ENCODE data around the gene MTARC2. TPM values are rescaled to one million over a fixed set of nuclear protein-coding genes. Genes with fewer than 3 reads are reported as not detected.

The MTARC2 gene
- 25.6 and 27.9 TPM in 2 replicates for total RNA-seq
- long read RNA-seq, partial matches to known transcripts = 0 of 7 reads
- long read RNA-seq, other reads (novel, unspliced or antisense) = 6 of 7 reads

DNA sequence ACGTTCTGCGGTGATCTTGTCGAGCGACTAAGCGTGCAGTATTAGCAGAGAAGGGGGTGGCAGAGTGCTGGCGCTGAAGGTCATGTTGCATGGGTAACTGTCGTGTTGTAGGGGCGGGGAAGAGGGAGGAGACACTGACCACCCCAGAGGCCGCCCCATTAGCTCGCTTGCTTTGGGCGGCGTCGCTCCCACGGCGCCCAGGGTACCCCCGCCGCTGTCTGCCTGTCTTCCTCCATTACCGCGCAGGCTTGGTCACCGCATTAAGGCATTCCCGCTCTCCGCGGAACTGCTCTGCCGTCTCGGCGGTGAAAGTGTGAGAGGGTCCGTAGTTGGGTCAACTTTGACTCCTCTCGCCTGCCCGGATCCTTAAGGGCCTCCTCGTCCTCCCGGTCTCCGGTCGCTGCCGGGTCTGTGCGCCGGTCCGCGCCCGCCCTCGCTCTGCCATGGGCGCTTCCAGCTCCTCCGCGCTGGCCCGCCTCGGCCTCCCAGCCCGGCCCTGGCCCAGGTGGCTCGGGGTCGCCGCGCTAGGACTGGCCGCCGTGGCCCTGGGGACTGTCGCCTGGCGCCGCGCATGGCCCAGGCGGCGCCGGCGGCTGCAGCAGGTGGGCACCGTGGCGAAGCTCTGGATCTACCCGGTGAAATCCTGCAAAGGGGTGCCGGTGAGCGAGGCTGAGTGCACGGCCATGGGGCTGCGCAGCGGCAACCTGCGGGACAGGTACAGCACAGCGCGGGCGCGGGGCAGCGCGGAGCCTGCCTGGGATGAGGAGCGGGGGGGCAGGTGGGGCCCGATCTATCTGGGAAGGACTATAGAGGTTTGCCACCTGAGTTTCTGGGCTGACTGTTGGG lies at the start of gene MTARC2:
Gene MTARC2 (plus strand): TSS at position 234 of the 846 bp plus-strand sequence. CDS start 210 bp downstream, at position 444.
- Mint-ChIP-seq H3K27ac (ENCODE audit: unreplicated experiment) (peak within 1 kb of the TSS; percentile 94), H3K4me1 (ENCODE audit: unreplicated experiment) (peaks cover 39% of the 10 kb centered on the region), H3K36me3 (ENCODE audit: unreplicated experiment) (no peaks in the 10 kb centered on the region), H3K9me3 (ENCODE audit: unreplicated experiment) (no peaks in the 10 kb centered on the region), H3K4me3 (ENCODE audit: unreplicated experiment) (peak within 1 kb of the TSS; percentile 90), H3K27me3 (ENCODE audit: unreplicated experiment) (no peaks in the 10 kb centered on the region)
- TF ChIP-seq, protein P1, sequence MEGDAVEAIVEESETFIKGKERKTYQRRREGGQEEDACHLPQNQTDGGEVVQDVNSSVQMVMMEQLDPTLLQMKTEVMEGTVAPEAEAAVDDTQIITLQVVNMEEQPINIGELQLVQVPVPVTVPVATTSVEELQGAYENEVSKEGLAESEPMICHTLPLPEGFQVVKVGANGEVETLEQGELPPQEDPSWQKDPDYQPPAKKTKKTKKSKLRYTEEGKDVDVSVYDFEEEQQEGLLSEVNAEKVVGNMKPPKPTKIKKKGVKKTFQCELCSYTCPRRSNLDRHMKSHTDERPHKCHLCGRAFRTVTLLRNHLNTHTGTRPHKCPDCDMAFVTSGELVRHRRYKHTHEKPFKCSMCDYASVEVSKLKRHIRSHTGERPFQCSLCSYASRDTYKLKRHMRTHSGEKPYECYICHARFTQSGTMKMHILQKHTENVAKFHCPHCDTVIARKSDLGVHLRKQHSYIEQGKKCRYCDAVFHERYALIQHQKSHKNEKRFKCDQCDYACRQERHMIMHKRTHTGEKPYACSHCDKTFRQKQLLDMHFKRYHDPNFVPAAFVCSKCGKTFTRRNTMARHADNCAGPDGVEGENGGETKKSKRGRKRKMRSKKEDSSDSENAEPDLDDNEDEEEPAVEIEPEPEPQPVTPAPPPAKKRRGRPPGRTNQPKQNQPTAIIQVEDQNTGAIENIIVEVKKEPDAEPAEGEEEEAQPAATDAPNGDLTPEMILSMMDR (IDR thresholded peaks at IDR 0.05) = no peak
- peak; percentile 88 for DNase-seq (ENCODE audit: extremely low spot score, unreplicated experiment)

DNA sequence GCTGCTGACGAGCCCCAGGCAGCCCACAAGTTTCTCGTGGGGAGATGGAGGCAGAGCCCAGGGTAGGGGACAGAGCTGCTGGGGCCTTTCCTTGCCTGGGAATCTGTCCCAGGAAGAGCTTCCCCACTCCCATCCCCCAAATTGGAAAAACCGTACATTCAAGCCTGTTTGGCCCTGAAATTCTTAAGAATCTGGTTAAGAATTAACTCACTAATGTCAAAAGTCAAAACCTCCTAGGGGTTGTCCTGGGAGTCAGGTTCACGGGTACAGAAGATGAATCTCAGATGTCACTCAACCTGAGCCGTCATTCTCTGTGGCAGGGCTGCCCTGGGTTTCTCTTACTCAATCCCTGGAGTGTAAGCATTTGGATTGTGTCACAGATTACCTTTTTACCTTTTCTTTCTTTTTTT lies 49.5 kb upstream of the MTARC2 start:
- H3K36me3 Mint-ChIP-seq (ENCODE audit: unreplicated experiment) = peaks cover 2% of the 10 kb centered on the region
- TF ChIP-seq, protein P1 (IDR thresholded peaks at IDR 0.05) = no peak
- peak; percentile 8 for DNase-seq (ENCODE audit: extremely low spot score, unreplicated experiment)
- no peak overlapping the region for H3K4me3 Mint-ChIP-seq (ENCODE audit: unreplicated experiment)
- H3K9me3 Mint-ChIP-seq (ENCODE audit: unreplicated experiment) = no peaks in the 10 kb centered on the region
- H3K27ac Mint-ChIP-seq (ENCODE audit: unreplicated experiment) = no peak overlapping the region
- H3K4me1 Mint-ChIP-seq (ENCODE audit: unreplicated experiment) = peaks cover 9% of the 10 kb centered on the region
- H3K27me3 Mint-ChIP-seq (ENCODE audit: unreplicated experiment) = peaks cover 6% of the 10 kb centered on the region

DNA sequence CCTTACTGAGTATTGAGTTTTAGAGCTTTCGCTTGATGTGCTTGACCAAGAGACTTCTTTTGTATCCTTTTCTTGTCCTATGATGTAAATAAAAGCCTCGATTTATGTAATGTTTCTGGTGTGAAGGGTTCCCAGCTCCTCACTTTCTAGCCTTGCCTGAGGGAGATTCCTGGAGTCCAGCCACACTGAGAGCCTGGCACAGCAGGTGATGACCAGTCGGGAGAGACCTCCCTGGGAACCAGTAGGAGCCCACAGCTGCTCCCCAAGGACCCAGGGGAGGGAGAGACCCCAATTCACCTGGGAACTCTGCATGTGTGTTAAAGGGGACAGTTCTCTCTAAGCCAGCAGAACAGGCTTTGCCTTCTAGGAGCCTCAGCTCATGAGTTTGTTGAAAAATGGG lies 49.1 kb upstream of the MTARC2 start:
- Mint-ChIP-seq H3K4me1 (ENCODE audit: unreplicated experiment) (peaks cover 9% of the 10 kb centered on the region), H3K9me3 (ENCODE audit: unreplicated experiment) (no peaks in the 10 kb centered on the region), H3K4me3 (ENCODE audit: unreplicated experiment) (no peak overlapping the region), H3K27ac (ENCODE audit: unreplicated experiment) (no peak overlapping the region), H3K36me3 (ENCODE audit: unreplicated experiment) (peaks cover 2% of the 10 kb centered on the region), H3K27me3 (ENCODE audit: unreplicated experiment) (peaks cover 6% of the 10 kb centered on the region)
- TF ChIP-seq, protein P1 (IDR thresholded peaks at IDR 0.05) = no peak
- peak; percentile 76 for DNase-seq (ENCODE audit: extremely low spot score, unreplicated experiment)

DNA sequence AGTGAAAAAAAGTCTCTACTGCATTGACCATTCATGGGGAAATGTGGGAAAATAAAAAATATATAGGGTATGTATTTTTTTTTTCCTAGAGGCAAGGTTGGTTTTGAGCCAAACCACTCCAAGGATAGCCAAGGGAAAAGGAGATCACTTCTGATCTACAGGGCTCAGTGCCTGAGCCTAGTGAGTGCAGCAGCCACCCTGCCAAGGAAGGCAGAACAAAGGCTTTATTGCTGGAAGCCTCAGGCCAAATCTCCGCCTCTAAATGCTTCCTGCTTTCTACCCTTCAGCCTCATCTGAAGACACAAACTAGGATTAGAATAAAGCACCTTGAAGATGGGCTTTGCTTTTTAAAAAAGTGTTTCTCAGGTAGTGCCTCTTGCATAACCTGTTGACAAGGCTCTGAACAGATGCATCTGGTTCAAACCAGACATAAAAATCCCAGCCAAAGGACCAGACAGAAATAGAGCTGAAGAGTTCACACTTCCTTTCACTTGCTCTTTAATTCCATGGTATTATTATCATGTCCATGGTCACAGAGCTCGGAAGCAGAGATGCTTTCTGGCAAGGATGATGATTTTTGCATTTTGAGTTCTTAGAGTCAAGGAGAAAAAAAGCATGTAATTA lies 47.5 kb upstream of the MTARC2 start:
- peaks cover 9% of the 10 kb centered on the region for H3K4me1 Mint-ChIP-seq (ENCODE audit: unreplicated experiment)

More for the DNA sequence above, 47.5 kb upstream of the MTARC2 start:
- peak; percentile 2 for DNase-seq (ENCODE audit: extremely low spot score, unreplicated experiment)
- Mint-ChIP-seq H3K9me3 (ENCODE audit: unreplicated experiment) (no peaks in the 10 kb centered on the region), H3K4me3 (ENCODE audit: unreplicated experiment) (no peak overlapping the region), H3K27ac (ENCODE audit: unreplicated experiment) (no peak overlapping the region), H3K36me3 (ENCODE audit: unreplicated experiment) (peaks cover 2% of the 10 kb centered on the region), H3K27me3 (ENCODE audit: unreplicated experiment) (peaks cover 6% of the 10 kb centered on the region)
- TF ChIP-seq, protein P1 (IDR thresholded peaks at IDR 0.05) = no peak
